ENCODE measurements around the gene SYT1.

DNA sequence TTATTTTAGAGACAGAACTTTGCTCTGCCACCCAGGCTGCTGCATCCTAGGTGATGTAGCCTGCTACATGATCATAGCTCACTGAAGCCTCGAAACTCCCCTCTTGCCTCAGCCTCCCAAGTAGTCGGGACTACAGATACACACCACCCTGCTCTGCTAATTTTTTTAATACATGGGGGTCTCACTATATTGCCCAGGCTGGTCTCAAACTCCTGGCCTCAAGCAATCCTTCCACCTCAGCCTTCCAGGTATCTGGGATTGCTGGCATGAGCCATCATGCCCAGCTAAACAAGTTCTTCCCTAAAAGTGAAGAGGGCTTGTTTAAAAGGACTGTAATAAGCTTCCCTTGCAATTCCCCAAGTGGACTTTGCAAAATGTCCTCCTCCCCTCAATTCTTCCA, 515.8 kb downstream of the SYT1 start:
- TF ChIP-seq CTCF (conservative IDR thresholded peaks at IDR 0.05; ENCODE audit: low read length) = no peak
- TF ChIP-seq EZH2phosphoT487 (IDR thresholded peaks at IDR 0.05; ENCODE audit: borderline replicate concordance, low read depth, low read length) = no peak

All from OCI-LY7 (cell line).